GM12891 (cell line): ENCODE data around the gene CELSR3.

Source experiments
- DNase-seq: peaks from one replicate; pipeline ENCODE4 v3.0.0; 2011; ENCODE audit warnings: low spot score; ENCODE audit not compliant: insufficient read length
- FAIRE-seq: peaks from 2 replicates; lab custom pipeline; 2011; peaks lifted over from hg19 to GRCh38; lab: Jason Lieb, UNC
- PAX5 ChIP-seq: IDR thresholded peaks from 2 replicates; pipeline ENCODE4 v1.6.1; 2011; ENCODE audit warnings: low read length, moderate library complexity, mild to moderate bottlenecking; ENCODE audit not compliant: insufficient read depth, severe bottlenecking
- POLR2A ChIP-seq: IDR thresholded peaks from 2 replicates; pipeline ENCODE4 v1.6.1; 2011; ENCODE audit warnings: low read depth, low read length, control low read depth
- POLR2AphosphoS5 ChIP-seq: IDR thresholded peaks from 2 replicates; pipeline ENCODE4 v1.6.1; 2011; ENCODE audit warnings: low read depth, low read length, control low read depth
- POU2F2 ChIP-seq: IDR thresholded peaks from 2 replicates; pipeline ENCODE4 v1.6.1; 2011; ENCODE audit warnings: low read depth, mild to moderate bottlenecking, control low read depth, low read length, moderate library complexity
- SPI1 ChIP-seq: IDR thresholded peaks from 2 replicates; pipeline ENCODE4 v1.6.1; 2011; ENCODE audit warnings: low read depth, low read length, control low read depth
- TAF1 ChIP-seq: IDR thresholded peaks from 2 replicates; pipeline ENCODE4 v1.6.1; 2011; ENCODE audit warnings: low read depth, low read length, control low read depth

Gene CELSR3

GRCh38 chr3:48596676-48597407 lies 65.8 kb downstream of the CELSR3 start:
- FAIRE-seq (no peak), DNase-seq (no peak)
- TF ChIP-seq PAX5 = no peak
- TF ChIP-seq POU2F2 = no peak
- no peak for TF ChIP-seq POLR2AphosphoS5

GRCh38 chr3:48596157-48596556 lies 66.5 kb downstream of the CELSR3 start:
- no peak for DNase-seq
- no peak for FAIRE-seq
- TF ChIP-seq POLR2AphosphoS5 (no peak), POU2F2 (no peak), SPI1 (no peak), TAF1 (no peak), POLR2A (no peak), PAX5 (no peak)

- FAIRE-seq = no peak
- no peak for TF ChIP-seq POU2F2
- no peak for TF ChIP-seq TAF1
- no peak for DNase-seq
These were observed 67.1 kb downstream of the CELSR3 start for GRCh38 chr3:48595526-48596121.

GRCh38 chr3:48595075-48595525 lies 67.6 kb downstream of the CELSR3 start, which contains the start of gene COL7A1:
TSS of gene COL7A1 (minus strand) at chr3:48595329. CDS start at chr3:48595159, 170 bp downstream.
- DNase-seq (no peak), FAIRE-seq (no peak)
- TF ChIP-seq POLR2AphosphoS5 (no peak), POU2F2 (no peak), TAF1 (no peak), SPI1 (no peak), POLR2A (no peak), PAX5 (no peak)

GRCh38 chr3:48594417-48595049 lies 68.2 kb downstream of the CELSR3 start:
- DNase-seq (no peak), FAIRE-seq (no peak)
- no peak for TF ChIP-seq TAF1
- no peak for TF ChIP-seq POLR2A
- no peak for TF ChIP-seq POLR2AphosphoS5
- no peak for TF ChIP-seq PAX5
- no peak for TF ChIP-seq SPI1
- TF ChIP-seq POU2F2 = no peak

- no peak for TF ChIP-seq TAF1
- TF ChIP-seq POLR2AphosphoS5 = no peak
- no peak for TF ChIP-seq POU2F2
- TF ChIP-seq POLR2A = no peak
- no peak for TF ChIP-seq SPI1
- TF ChIP-seq PAX5 = no peak
- no peak for DNase-seq
- no peak for FAIRE-seq
These were observed 69.3 kb downstream of the CELSR3 start for GRCh38 chr3:48593337-48593736.

- TF ChIP-seq PAX5 (no peak), POLR2AphosphoS5 (no peak), POU2F2 (no peak), POLR2A (no peak), TAF1 (no peak), SPI1 (no peak)
- no peak for FAIRE-seq
- DNase-seq = no peak
These were observed 70.1 kb downstream of the CELSR3 start for GRCh38 chr3:48592519-48593087.

- no peak for FAIRE-seq
- DNase-seq = no peak
- no peak for TF ChIP-seq SPI1
- TF ChIP-seq POU2F2 = no peak
- no peak for TF ChIP-seq POLR2A
- no peak for TF ChIP-seq TAF1
- TF ChIP-seq PAX5 = no peak
- TF ChIP-seq POLR2AphosphoS5 = no peak
These were observed 70.7 kb downstream of the CELSR3 start for GRCh38 chr3:48591886-48592518.

- DNase-seq (no peak), FAIRE-seq (no peak)
- no peak for TF ChIP-seq TAF1
- no peak for TF ChIP-seq POU2F2
- no peak for TF ChIP-seq POLR2A
- no peak for TF ChIP-seq PAX5
- TF ChIP-seq POLR2AphosphoS5 = no peak
- TF ChIP-seq SPI1 = no peak
These were observed 71.2 kb downstream of the CELSR3 start for GRCh38 chr3:48591436-48591835.
